Heart left ventricle (tissue), 13 donors: ENCODE results near the gene ESRP2.

Source experiments
- CTCF ChIP-seq, 12 donors: fragments of 200-600 bp; sonication (generic) in 4 of 12; IDR thresholded peaks; one replicate each; pipeline versions ENCODE4 v1.5.0 to v1.8.0; 2018 to 2022; ENCODE audit warnings: antibody characterized with exemption in 12 of 12, mild to moderate bottlenecking in 5 of 12
- POLR2A ChIP-seq, 2 donors: fragments of 450-650 bp; IDR thresholded peaks; one replicate each; pipeline ENCODE4 v1.6.1; 2017; ENCODE audit warnings: antibody characterized with exemption in 2 of 2, mild to moderate bottlenecking in 2 of 2, moderate library complexity in 2 of 2
- donor health status: ischemic (EF 13 %, LVEDD 7.1; RV severe dilation, severe dysfunction).
- donor health status: DM: no; HTN: yes; CAD: no.
- donor health status: DM: no; HTN: no; CAD: no.
- donor health status: ischemic (EF 25% LVEDD 6.9; RV normal size, moderate dysfunction).
- donor health status: ischemic (EF 25% LVEDD 5.7; RV mildly dilated, moderate dysfunction).
- donor health status: ischemic (EF 35%, LVEDD 5.7; RV mildly dilated, moderate dysfunction).
- donor health status: nonischemic (EF 11% LVEDD 7.7; RV severe dilation, severe dysfunction).
- donor health status: DM: yes; HTN: yes; CAD: no.
- donor health status: PGD.
- donor health status: ischemic (EF 29% LVEDD 5.4; RV normal size, mild dysfunction).
- donor health status: nonischemic (EF 23%, LVEDD 6.1; RV moderate dilation, normal function).

GRCh38 chr16:68232335-68232734 is 3.6 kb downstream of the ESRP2 start:
- TF ChIP-seq CTCF (IDR thresholded peaks at IDR 0.05) (no peak), POLR2A (IDR thresholded peaks at IDR 0.05) (no peak)
